ENCODE results near the gene TAF15. TPM values are rescaled to one million over a fixed set of nuclear protein-coding genes. Genes with fewer than 3 reads are reported as not detected.

TAF15 gene
- polyA plus RNA-seq, 1 donor from 2014 or later: 45.8 TPM

DNA sequence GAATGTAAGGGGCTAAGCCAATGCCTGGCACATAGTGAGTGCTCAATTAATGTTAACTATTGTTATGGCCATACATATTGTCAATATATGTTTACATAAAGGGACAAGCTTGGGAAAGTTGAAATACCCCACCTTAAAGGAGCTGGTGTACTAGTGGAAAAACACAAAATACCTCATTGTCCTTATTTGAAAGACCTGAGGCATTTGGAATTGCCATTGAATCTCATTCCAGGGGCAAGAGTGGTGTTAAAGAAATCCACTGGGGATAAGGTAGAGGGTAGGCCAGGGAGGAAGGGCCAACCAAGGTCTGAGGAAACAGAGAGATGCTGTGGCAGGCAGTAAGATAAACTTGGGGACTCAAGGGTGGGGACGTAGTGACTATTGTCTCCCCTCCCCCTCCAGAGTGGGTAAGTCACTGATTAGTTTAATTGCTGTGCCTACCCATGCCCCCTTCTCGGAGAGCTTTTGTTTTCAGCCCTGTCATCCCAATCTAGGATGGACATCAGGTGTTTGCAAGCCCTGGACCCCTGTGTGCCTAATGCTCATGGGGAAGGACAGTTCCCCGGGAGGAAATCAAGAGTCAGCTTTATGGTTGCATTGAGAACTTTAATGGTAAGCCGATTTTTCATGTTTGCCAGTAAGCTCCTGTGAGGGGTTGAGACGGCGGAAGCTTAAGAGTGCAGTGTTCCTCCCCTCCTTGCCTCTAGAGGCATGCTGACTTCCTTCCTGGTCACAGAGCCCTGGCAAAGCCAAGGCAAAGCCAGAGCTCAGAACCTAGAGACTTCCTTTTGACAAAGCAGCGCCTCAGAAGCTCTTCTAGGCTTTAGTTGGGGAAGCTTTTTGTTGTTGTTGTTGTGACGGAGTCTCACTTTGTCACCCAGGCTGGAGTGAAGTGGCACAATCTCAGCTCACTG lies 61.9 kb downstream of the TAF15 start:
- Histone ChIP-seq H3K36me3 (ENCODE audit: insufficient read depth, low read length) (no peaks in the 10 kb centered on the region), H3K9me3 (ENCODE audit: low read length) (no peaks in the 10 kb centered on the region), H4K20me1 (ENCODE audit: insufficient read depth) (no peaks in the 10 kb centered on the region), H3K9me2 (ENCODE audit: insufficient read depth, low read length) (no peaks in the 10 kb centered on the region), H3K27ac (ENCODE audit: low read length) (no peak overlapping the region), H3K4me2 (ENCODE audit: low read length) (no peak overlapping the region), H2AFZ (ENCODE audit: low read depth, low read length) (no peak overlapping the region), H3K79me2 (replicated peaks; ENCODE audit: insufficient read depth, low read length) (no peaks in the 10 kb centered on the region), H3F3A (ENCODE audit: insufficient read depth, low read length, poor library complexity, severe bottlenecking) (no peaks in the 10 kb centered on the region), H3K27me3 (ENCODE audit: insufficient read depth, low read depth, low read length) (no peaks in the 10 kb centered on the region), H3K9ac (ENCODE audit: low read length) (no peak overlapping the region), H3K4me3 (ENCODE audit: low read length) (no peak overlapping the region)
- no peak for TF ChIP-seq TAF1 (IDR thresholded peaks at IDR 0.05; ENCODE audit: low read depth)
- no peak for TF ChIP-seq RAD21 (conservative IDR thresholded peaks at IDR 0.05)
- TF ChIP-seq, protein P1, sequence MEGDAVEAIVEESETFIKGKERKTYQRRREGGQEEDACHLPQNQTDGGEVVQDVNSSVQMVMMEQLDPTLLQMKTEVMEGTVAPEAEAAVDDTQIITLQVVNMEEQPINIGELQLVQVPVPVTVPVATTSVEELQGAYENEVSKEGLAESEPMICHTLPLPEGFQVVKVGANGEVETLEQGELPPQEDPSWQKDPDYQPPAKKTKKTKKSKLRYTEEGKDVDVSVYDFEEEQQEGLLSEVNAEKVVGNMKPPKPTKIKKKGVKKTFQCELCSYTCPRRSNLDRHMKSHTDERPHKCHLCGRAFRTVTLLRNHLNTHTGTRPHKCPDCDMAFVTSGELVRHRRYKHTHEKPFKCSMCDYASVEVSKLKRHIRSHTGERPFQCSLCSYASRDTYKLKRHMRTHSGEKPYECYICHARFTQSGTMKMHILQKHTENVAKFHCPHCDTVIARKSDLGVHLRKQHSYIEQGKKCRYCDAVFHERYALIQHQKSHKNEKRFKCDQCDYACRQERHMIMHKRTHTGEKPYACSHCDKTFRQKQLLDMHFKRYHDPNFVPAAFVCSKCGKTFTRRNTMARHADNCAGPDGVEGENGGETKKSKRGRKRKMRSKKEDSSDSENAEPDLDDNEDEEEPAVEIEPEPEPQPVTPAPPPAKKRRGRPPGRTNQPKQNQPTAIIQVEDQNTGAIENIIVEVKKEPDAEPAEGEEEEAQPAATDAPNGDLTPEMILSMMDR (IDR thresholded peaks at IDR 0.05; ENCODE audit: poor library complexity, severe bottlenecking): no peak
- TF ChIP-seq SMC3 (conservative IDR thresholded peaks at IDR 0.05; ENCODE audit: poor library complexity): no peak
- TF ChIP-seq EZH2 (IDR thresholded peaks at IDR 0.05; ENCODE audit: borderline replicate concordance, insufficient read depth, low read length, poor library complexity, severe bottlenecking): no peak
- TF ChIP-seq, protein P2, sequence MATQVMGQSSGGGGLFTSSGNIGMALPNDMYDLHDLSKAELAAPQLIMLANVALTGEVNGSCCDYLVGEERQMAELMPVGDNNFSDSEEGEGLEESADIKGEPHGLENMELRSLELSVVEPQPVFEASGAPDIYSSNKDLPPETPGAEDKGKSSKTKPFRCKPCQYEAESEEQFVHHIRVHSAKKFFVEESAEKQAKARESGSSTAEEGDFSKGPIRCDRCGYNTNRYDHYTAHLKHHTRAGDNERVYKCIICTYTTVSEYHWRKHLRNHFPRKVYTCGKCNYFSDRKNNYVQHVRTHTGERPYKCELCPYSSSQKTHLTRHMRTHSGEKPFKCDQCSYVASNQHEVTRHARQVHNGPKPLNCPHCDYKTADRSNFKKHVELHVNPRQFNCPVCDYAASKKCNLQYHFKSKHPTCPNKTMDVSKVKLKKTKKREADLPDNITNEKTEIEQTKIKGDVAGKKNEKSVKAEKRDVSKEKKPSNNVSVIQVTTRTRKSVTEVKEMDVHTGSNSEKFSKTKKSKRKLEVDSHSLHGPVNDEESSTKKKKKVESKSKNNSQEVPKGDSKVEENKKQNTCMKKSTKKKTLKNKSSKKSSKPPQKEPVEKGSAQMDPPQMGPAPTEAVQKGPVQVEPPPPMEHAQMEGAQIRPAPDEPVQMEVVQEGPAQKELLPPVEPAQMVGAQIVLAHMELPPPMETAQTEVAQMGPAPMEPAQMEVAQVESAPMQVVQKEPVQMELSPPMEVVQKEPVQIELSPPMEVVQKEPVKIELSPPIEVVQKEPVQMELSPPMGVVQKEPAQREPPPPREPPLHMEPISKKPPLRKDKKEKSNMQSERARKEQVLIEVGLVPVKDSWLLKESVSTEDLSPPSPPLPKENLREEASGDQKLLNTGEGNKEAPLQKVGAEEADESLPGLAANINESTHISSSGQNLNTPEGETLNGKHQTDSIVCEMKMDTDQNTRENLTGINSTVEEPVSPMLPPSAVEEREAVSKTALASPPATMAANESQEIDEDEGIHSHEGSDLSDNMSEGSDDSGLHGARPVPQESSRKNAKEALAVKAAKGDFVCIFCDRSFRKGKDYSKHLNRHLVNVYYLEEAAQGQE (IDR thresholded peaks at IDR 0.05; ENCODE audit: borderline replicate concordance): no peak
- TF ChIP-seq MXI1 (conservative IDR thresholded peaks at IDR 0.05; ENCODE audit: poor library complexity, severe bottlenecking): no peak
- no peak for TF ChIP-seq EP300 (conservative IDR thresholded peaks at IDR 0.05; ENCODE audit: poor library complexity, severe bottlenecking)
- TF ChIP-seq POLR2AphosphoS5 (IDR thresholded peaks at IDR 0.05): no peak

DNA sequence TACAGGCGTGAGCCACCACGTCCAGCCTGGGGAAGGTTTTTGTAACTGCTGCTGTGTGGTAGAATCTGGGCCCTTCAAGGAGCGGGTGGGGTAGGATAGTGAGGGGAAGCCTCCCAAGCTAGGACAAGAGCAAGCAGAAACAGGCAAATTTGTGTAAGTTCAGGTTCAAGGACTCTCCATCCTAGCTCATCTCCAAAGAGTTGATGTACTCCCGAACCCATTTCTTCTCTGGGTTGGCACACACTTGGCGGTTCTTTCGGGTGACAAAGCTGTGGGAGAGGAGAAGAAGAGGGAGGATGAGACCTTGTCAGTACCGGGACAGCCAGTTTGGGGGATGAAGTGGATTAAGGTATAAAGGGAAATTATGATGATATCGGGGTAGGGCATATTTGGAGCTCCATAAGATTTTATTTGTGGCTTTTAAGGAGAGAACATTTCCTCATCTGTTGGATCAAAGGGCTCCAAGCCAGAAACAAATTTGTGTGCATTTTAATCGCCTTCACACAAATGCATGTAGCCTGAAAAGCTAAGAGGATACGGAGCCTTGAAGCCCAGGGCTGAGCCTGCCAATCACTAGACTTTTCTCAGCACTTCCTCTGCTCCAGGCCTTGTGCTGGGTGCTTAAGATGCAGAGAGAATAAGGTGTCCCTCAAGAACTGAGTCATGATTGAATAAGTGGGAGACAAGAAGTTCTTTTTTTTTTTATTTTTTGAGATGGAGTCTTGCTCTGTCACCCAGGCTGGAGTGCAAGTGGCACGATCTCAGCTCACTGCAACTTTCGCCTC lies 63.1 kb downstream of the TAF15 start:
- TF ChIP-seq RAD21 (conservative IDR thresholded peaks at IDR 0.05) (no peak), SMC3 (conservative IDR thresholded peaks at IDR 0.05; ENCODE audit: poor library complexity) (no peak), EZH2 (IDR thresholded peaks at IDR 0.05; ENCODE audit: borderline replicate concordance, insufficient read depth, low read length, poor library complexity, severe bottlenecking) (no peak), TAF1 (IDR thresholded peaks at IDR 0.05; ENCODE audit: low read depth) (no peak), EP300 (conservative IDR thresholded peaks at IDR 0.05; ENCODE audit: poor library complexity, severe bottlenecking) (no peak), MXI1 (conservative IDR thresholded peaks at IDR 0.05; ENCODE audit: poor library complexity, severe bottlenecking) (no peak), POLR2AphosphoS5 (IDR thresholded peaks at IDR 0.05) (no peak)
- TF ChIP-seq, protein P2 (IDR thresholded peaks at IDR 0.05; ENCODE audit: borderline replicate concordance): no peak
- TF ChIP-seq, protein P1 (IDR thresholded peaks at IDR 0.05; ENCODE audit: poor library complexity, severe bottlenecking): no peak
- Histone ChIP-seq H3K79me2 (replicated peaks; ENCODE audit: insufficient read depth, low read length) (no peaks in the 10 kb centered on the region), H3K4me2 (ENCODE audit: low read length) (no peak overlapping the region), H3K9me3 (ENCODE audit: low read length) (no peaks in the 10 kb centered on the region), H3K9me2 (ENCODE audit: insufficient read depth, low read length) (no peaks in the 10 kb centered on the region), H3K9ac (ENCODE audit: low read length) (no peak overlapping the region), H3F3A (ENCODE audit: insufficient read depth, low read length, poor library complexity, severe bottlenecking) (no peaks in the 10 kb centered on the region), H4K20me1 (ENCODE audit: insufficient read depth) (no peaks in the 10 kb centered on the region), H3K27me3 (ENCODE audit: insufficient read depth, low read depth, low read length) (no peaks in the 10 kb centered on the region), H3K4me3 (ENCODE audit: low read length) (no peak overlapping the region), H3K27ac (ENCODE audit: low read length) (no peak overlapping the region), H3K36me3 (ENCODE audit: insufficient read depth, low read length) (no peaks in the 10 kb centered on the region), H2AFZ (ENCODE audit: low read depth, low read length) (no peak overlapping the region)
